ENCODE results near the gene PAPLN.

The PAPLN gene

DNA sequence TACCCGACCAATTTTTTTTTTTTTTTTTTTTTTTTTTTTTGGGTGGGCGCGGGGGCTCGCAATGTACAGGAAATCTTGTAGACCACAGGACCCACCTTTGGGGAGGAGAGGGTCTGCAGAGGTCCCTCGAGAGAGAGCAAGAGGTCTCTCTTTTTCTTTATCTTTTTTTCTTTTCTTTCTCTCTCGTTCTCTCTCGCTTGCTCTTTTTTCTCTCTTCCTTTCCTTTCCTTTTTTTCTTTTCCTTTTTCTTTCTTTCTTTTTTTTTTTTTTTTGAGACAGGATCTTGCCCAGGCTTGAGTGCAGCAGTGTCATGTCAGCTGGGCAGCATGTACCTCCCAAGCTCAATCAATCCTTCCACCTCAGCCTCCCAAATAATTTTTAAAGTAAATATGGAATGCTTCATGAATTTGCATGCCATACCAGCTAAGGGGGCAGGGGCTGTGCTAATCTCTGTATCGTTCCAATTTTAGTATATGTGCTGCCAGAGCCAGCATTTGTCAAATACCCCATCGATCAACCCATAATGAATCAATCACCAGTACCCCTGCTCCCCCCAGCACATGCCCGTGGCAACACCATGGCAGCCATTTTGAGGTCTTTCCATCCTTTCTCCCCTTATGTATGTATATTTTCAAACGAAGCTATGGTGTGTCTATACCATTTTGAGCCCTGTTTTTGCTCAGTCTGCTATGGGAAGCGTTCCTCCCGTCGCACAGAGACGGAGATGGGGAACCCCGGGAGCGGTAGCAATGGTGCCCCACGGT is 9.3 kb downstream of the PAPLN start:
- no peak for DNase-seq (ENCODE audit: low spot score)

DNA sequence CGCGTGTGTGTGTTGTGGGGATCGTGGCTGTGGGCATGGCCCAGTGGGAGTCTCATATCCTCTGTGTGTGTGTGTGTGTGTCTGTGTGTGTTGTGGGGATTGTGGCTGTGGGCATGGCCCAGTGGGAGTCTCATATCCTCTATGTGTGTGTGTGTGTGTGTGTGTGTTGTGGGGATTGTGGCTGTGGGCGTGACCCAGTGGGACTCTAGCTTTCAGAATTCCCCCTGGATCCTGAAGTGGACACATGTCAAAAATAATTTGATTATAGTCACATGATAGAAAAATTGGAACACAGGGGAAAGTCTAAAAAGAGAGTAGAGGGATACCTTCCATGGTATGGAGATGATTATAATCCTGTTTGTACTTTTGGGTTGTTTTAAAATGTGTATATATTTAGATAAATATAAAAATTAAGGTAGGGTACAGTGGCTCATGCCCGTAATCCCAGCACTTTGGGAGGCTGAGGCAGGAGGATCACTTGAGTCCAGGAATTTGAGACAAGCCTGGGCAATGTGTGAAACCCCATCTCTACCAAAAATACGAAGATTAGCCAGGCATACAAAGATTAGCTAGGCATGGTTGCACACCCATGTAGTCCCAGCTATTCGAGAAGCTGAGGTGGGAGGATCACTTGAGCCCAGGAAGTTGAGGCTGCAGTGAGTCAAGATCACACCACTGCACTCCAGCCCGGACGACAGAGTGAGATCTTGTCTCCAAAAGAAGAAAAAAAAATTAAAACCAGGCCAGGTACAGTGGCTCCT is 11.0 kb downstream of the PAPLN start:
- no peak for DNase-seq (ENCODE audit: low spot score)

DNA sequence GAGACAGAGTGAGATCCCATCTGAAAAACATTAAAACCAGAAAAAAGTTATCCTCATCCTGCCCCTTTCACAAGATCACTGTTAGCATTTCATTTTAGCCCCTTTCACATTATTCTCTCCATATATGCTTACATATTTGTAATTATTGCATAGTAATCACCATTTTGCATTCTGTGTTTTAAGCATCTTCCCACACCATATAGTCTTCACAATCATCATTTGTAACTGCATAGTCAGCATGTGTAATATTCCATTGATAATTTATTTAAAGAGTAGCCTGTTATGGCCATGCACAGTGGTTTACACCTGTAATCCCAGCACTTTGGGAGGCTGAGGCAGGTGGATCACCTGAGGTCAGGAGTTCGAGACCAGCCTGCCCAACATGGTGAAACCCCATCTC is 11.8 kb downstream of the PAPLN start:
- DNase-seq (ENCODE audit: low spot score), result no peak

DNA sequence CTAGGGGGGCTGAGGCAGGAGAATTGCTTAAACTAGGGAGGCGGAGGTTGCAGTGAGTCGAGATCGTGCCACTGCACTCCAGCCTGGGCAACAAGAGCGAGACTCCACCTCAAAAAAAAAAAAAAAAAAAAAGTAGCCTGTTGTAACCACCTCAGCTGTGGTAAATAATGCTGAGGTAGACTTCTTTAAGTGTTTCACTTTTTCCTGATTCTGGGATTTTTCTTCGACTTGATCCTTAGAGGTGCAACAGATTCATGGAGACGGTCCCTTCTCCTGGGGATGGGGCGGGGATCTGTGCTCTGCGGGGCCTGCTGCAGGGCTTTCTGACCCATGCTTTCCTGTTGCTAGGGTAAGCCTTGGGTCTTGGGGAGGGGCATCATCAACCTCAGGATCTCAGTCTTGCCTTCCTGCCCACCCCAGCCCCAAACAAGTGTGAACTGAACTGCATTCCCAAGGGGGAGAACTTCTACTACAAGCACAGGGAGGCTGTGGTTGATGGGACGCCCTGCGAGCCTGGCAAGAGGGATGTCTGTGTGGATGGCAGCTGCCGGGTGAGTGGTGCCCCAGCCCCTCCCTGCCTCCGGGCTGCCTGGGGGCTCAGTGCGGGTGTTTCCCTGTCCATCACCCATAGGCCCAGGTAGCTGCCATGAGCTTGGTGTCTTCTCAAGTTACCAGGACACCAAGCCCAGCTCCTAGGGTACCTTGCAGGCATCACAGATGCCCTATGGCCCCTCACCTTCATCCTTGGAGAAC is 12.4 kb downstream of the PAPLN start:
- no peak for DNase-seq (ENCODE audit: low spot score)

DNA sequence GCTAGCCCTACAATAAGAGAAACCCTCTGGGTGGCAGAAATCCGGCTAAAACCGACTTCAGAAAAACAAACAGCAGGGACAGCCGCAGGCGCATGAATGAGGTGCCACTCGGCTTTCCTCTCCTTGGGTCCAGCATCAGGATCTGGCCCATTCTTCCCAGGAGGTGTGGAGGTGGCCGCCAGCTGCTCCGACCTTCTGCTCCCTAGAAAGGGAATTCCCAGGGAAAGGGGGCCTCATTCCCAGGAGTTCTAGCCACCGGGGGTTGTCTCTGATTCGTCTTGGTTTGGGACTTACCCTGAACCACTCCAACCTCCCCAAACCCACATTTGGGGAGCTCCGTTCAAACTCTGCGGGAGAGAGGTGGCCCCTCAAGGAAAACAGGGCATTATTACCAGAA is 13.0 kb downstream of the PAPLN start:
- DNase-seq (ENCODE audit: low spot score), result no peak

DNA sequence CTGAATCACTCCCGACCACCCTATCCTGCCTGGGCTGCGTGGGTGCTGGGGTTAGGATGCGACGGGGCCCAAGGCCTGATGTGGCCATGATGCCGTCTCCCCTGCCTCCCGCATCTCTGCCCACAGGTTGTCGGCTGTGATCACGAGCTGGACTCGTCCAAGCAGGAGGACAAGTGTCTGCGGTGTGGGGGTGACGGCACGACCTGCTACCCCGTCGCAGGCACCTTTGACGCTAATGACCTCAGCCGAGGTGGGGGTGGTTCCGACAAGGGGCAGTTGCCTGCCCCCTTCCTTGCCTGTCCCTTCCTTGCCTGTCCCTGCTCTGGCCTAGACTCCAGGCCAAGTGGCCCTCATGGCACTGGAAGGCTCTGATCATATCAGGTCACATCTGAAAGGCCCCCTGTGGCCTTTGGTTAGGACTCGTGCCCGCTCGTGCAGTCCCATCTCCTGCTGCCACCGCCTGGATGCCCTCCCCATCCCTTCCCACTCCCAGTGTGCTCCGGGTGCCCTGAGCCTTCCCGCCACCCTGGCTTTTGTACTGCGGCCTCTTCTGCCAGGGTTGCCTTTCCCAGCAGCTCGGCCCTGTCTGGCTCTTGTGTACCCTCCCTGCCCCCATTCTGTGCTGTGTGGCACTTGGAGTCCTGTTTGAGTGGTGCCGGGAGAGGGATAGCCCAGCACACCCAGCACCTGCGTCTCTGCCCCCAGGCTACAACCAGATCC is 13.6 kb downstream of the PAPLN start:
- DNase-seq (ENCODE audit: low spot score), result no peak

DNA sequence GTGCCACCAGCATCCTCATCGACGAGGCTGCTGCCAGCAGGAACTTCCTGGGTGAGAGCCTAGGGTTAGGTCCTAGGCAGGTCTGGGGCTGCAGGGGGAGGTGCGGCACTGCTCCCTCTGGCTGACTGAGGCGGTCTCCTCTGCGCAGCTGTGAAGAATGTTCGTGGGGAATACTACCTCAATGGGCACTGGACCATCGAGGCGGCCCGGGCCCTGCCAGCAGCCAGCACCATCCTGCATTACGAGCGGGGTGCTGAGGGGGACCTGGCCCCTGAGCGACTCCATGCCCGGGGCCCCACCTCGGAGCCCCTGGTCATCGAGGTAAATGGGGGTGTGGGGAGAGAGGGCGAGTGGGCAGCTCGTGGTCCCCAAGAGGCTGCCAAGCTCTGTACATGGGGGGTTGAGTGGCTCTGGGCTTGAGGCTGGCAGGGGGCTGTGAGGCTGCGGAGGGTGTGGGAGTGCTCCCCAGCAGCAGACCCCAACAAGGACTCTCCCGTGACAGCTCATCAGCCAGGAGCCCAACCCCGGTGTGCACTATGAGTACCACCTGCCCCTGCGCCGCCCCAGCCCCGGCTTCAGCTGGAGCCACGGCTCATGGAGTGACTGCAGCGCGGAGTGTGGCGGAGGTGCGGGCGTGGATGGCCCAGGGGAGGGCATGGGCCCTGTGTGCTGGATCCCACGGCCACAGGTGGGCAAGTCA is 14.4 kb downstream of the PAPLN start:
- no peak for DNase-seq (ENCODE audit: low spot score)

DNA sequence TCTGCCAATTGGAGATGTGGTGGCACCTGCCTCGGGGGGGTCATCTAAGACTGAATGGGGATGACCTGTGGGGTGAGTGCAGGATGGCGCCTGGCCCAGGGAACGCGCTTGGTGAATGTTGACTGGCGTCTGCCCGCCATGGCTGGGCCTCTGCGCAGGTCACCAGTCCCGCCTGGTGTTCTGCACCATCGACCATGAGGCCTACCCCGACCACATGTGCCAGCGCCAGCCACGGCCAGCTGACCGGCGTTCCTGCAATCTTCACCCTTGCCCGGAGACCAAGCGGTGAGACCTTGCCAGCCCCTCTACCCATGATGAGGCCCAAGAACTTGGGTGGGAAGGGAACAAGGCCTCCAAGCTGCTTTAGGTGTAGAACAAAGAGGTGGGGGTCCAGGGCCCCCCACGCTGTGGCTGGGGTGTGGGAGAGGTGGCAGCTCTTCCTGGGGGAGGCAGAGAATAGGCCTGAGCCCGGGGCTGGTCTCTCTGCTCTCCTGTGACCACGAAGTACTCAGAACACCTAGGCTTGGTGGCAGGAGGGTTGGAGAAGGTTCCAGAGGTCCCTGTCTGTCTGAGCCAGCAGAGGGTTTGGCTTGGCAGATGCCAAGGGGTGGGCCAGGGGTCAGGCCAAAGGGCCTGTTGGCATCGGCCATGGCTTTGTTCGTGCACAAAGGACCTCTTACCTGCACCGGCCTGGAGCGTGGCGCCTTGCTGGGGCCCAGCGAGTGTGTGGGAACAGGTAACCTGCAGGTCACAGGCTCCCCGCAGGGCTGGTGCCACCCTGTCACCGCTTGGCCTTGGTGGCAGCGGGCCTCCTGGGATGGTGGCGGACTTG is 15.4 kb downstream of the PAPLN start:
- DNase-seq (ENCODE audit: low spot score), result no peak

DNA sequence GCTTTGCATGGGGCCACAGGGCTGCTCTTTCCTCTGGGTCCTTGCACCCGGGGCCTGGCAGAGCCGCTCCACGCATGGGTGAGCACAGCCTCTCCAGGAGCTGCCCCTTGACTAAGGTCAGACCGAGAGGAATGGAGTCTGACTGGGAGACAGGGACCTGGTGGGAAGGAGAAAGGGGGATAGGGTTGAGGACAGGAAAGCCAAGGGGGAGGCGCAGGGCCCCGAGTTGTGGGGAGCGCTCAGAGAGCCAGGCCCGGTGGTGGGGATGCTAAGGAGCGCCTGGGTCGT is 16.0 kb downstream of the PAPLN start:
- DNase-seq (ENCODE audit: low spot score), result no peak

DNA sequence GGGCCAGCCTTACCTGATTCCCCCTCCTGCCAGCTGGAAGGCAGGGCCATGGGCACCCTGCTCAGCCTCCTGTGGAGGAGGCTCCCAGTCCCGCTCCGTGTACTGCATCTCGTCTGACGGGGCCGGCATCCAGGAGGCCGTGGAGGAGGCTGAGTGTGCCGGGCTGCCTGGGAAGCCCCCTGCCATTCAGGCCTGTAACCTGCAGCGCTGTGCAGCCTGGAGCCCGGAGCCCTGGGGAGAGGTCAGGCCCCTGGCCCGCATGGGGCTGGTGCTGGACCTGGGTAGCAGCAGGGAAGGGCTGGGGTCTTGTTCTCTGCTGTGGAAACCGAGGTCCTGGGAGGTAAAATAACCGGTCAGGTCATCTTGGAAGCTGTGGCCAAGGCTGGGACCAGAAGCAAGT is 16.4 kb downstream of the PAPLN start:
- no peak for DNase-seq (ENCODE audit: low spot score)

DNA sequence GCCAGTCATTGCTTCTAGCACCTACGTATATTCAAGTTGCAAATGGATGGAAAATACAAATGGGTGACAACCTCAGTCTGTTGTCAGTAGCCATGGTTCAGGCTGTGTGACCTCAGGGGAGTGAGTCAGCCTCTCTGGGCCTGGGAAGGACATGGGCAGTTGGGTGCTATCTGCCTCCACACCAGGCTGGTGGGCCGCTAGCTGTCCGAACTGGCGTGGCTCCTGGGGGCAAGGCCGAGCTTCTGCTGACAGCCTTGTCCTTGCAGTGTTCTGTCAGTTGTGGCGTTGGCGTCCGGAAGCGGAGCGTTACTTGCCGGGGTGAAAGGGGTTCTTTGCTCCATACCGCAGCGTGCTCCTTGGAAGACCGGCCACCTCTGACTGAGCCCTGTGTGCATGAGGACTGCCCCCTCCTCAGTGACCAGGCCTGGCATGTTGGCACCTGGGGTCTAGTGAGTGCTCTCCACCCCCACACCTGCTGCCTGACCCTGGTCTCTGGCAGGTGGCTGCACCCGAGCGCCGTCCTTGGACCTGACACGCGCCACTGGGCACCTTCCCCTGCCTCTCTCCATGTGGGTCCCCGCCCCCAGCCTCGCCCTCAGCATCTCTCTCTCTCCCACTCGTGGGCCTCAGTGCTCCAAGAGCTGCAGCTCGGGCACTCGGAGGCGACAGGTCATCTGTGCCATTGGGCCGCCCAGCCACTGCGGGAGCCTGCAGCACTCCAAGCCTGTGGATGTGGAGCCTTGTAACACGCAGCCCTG is 17.1 kb downstream of the PAPLN start:
- DNase-seq (ENCODE audit: low spot score), result no peak

DNA sequence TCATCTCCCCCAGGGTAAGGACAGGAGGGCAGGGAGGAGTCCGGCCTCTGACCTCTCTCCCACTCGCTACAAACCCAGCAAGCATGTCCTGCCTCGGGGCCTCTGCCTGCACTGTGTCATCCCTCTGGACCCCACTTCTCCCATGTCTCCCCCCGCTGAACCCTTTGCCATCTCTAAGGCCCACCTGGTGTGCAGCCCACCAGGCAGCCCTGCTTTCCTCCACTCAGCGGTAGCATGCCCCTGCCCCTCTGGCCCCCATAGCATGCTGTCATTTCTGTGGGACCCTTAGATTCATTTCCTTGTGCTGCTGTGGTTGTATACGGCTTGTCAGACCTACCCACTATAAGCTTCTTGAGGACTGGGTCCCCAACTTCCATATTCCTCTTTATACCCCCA is 17.7 kb downstream of the PAPLN start:
- no peak for DNase-seq (ENCODE audit: low spot score)

DNA sequence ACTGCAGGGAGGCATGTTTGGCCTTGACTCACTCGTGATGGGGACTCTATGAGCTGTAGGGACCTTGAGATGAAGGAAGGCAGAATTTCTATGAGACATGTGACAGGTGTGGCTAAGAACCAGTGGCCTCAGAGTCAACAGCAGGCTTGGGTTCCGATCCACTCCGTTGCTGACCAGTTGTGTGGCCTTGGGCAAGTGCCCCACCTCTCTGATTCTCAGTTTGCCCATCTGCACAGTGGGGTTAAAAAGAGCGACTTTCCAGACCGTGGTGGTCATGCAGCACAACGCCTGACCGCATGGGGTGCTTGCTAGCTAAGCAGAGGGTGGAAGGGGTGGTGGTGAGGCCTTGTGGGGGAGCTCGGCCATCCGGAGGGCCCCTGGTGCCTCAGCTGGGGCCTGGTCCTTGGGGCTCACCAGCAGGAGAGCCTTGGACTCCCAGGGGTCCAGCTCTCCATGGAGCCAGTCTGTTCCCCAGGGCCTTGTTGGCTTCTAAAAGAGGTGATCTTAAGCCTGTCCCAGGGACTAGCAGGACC is 18.5 kb downstream of the PAPLN start:
- DNase-seq (ENCODE audit: low spot score), result no peak

DNA sequence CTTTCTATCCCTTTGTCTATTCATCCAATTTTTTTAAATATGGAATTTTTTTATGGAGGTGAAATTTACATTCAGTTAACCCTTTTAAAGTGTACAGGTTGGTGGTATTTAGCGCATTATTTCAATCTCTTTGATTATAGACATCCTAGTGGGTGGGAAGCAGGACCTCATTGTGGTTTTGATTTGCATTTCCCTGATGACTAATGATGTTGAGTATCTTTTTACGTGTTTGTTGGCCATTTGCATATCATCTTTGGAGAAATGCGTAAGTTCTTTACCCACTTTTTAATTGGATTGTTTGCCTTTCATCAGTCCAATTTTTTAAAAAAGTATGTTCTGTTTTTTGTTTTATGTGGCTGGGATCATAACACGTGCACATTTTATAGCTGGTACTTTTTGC is 20.8 kb downstream of the PAPLN start:
- DNase-seq (ENCODE audit: low spot score), result no peak

DNA sequence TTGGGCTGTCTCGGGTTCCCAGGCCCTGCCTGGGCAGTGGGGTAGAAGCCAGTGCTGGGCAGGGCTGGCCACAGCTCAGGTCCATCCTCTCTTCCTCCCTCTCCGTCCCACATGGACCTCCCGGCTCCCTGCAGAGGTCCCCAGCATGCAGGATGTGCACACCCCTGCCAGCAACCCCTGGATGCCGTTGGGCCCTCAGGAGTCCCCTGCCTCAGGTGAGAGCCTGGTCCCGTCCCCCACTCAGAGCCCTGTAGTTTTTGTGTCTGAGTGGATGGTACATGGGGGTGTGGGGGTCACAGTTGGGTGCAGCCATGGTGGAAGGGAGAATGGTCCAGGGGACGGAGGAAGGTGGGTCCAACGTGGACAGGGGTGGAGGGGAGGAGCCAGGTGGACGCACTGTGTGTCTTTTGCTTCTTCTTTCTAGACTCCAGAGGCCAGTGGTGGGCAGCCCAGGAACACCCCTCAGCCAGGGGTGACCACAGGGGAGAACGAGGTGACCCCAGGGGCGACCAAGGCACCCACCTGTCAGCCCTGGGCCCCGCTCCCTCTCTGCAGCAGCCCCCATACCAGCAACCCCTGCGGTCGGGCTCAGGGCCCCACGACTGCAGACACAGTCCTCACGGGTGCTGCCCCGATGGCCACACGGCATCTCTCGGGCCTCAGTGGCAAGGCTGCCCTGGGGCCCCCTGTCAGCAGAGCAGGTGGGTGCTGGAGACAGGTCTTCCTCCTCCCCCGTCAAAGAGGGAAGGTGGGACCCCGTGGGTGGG is 21.7 kb downstream of the PAPLN start:
- no peak for DNase-seq (ENCODE audit: low spot score)

DNA sequence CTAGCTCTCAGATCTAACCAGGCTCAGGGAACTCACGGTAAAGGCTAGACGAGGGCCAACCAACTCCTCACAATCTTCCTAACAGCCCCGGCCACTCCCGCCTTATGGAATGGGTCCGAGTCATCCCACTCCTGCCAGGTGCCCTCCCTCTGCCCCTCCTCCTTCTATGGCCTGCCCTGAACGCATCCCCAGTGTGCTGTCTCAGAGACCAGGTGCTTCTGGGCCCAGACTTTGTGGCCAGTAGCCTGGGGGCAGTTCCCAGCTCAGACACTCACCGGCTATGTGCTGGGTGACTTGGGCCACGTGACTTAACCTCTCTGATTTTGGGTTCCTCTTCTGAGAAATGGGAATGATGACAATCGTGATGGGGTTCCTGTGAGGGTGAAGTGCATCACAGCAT is 22.5 kb downstream of the PAPLN start:
- no peak for DNase-seq (ENCODE audit: low spot score)

DNA sequence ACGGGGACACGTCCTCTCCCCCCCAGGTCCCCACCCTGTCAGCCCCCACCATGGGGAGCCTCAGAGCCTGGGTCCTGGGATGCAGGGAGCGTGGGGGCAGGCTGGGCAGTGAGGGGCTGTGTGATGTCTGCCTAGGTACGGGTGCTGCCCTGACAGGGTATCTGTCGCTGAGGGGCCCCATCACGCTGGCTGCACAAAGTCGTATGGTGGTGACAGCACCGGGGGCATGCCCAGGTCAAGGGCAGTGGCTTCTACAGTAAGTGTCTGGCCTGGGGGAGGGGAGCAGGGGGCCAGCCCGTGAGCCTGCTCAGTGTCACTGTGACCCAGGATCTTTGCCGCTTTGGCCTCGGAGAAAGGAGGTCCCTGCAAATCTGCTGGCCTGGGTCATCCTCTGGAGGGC is 23.3 kb downstream of the PAPLN start:
- no peak for DNase-seq (ENCODE audit: low spot score)

DNA sequence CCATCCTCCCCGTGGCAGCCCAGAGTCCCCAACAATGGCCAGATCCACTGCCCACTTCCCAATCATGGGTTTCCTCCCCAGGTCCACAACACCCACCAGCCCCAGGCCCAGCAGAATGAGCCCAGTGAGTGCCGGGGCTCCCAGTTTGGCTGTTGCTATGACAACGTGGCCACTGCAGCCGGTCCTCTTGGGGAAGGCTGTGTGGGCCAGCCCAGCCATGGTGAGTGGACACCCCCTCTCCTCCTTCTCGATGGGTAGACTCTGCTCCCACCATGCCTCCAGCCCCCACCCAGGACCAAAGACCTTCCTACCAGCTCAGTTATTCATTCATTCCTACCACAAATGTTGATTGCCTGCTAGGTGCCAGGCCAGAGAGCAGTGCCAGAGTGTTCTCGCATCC is 23.8 kb downstream of the PAPLN start:
- DNase-seq (ENCODE audit: low spot score), result no peak
